ENCODE results near the gene PTOV1.

GRCh38 chr19:49875177-49875576 is 24.2 kb downstream of the PTOV1 start:
- no peak for TF ChIP-seq CTCF (IDR thresholded peaks at IDR 0.05)
- no peak for TF ChIP-seq POLR2A (IDR thresholded peaks at IDR 0.05)
- TF ChIP-seq EP300 (IDR thresholded peaks at IDR 0.05) = no peak

Data from gastroesophageal sphincter (tissue), 3 donors.